Keratinocyte (primary cell): Measurements from ENCODE around the gene CMSS1. TPM values are rescaled to one million over a fixed set of nuclear protein-coding genes. Genes with fewer than 3 reads are reported as not detected.

Experiments used
- DNase-seq: peaks from one replicate; pipeline ENCODE4 v3.0.0-alpha.2; 2011; ENCODE audit warnings: low read depth, missing footprints, low spot score
- FAIRE-seq: peaks from 2 replicates; lab custom pipeline; 2011; peaks lifted over from hg19 to GRCh38; lab: Jason Lieb, UNC
- H2AFZ ChIP-seq: 2 replicates; pipeline ENCODE4 v1.6.0; 2012; ENCODE audit warnings: low read length, control low read depth, inconsistent platforms; ENCODE audit not compliant: control insufficient read depth
- H3K27ac ChIP-seq: 2 replicates; pipeline ENCODE4 v1.5.1; 2011; ENCODE audit warnings: low read length; ENCODE audit not compliant: control insufficient read depth, insufficient read depth
- H3K27me3 ChIP-seq: 3 replicates; pipeline ENCODE4 v1.6.0; 2011; ENCODE audit warnings: low read length; ENCODE audit not compliant: control insufficient read depth, insufficient read depth; ENCODE audit errors: extremely low read depth
- H3K36me3 ChIP-seq, 2 experiments: 2 replicates in 1 of 2; 3 replicates in 1 of 2; pipeline ENCODE4 v1.5.1; 2011; ENCODE audit warnings: low read length in 2 of 2, mild to moderate bottlenecking in 1 of 2; ENCODE audit not compliant: control insufficient read depth in 2 of 2, insufficient read depth in 2 of 2; ENCODE audit errors: extremely low read depth in 1 of 2
- H3K4me1 ChIP-seq: 3 replicates; pipeline ENCODE4 v1.5.1; 2011; ENCODE audit warnings: low read length; ENCODE audit not compliant: control insufficient read depth, insufficient read depth; ENCODE audit errors: extremely low read depth
- H3K4me2 ChIP-seq: 3 replicates; pipeline ENCODE4 v1.6.0; 2011; ENCODE audit warnings: low read depth, low read length; ENCODE audit not compliant: control insufficient read depth, insufficient read depth; ENCODE audit errors: extremely low read depth
- H3K4me3 ChIP-seq, 3 experiments: fragments of 200-600 bp in 1 of 3; sonication (generic) in 1 of 3; 2 replicates in 2 of 3; 3 replicates in 1 of 3; pipeline ENCODE4 v1.5.1; 2011 to 2016; ENCODE audit warnings: low read length in 3 of 3, mild to moderate bottlenecking in 3 of 3, control low read depth in 2 of 3, inconsistent platforms in 1 of 3, low read depth in 1 of 3, mixed read lengths in 1 of 3, mixed run types in 1 of 3, moderate library complexity in 1 of 3; ENCODE audit not compliant: control insufficient read depth in 2 of 3, insufficient read depth in 2 of 3; ENCODE audit errors: extremely low read depth in 1 of 3
- H3K79me2 ChIP-seq: 2 replicates; pipeline ENCODE4 v1.6.0; 2012; ENCODE audit warnings: low read length; ENCODE audit not compliant: control insufficient read depth, insufficient read depth
- H3K9ac ChIP-seq: 3 replicates; pipeline ENCODE4 v1.6.0; 2011; ENCODE audit warnings: low read length; ENCODE audit not compliant: control insufficient read depth, insufficient read depth; ENCODE audit errors: extremely low read depth
- H3K9me1 ChIP-seq: 3 replicates; pipeline ENCODE4 v1.6.0; 2011; ENCODE audit warnings: low read length; ENCODE audit not compliant: control insufficient read depth, insufficient read depth; ENCODE audit errors: extremely low read depth
- H3K9me3 ChIP-seq: 2 replicates; pipeline ENCODE4 v1.5.1; 2012; ENCODE audit warnings: low read depth, low read length; ENCODE audit not compliant: control insufficient read depth
- H4K20me1 ChIP-seq: 3 replicates; pipeline ENCODE4 v1.6.0; 2011; ENCODE audit warnings: low read length; ENCODE audit not compliant: control insufficient read depth, insufficient read depth; ENCODE audit errors: extremely low read depth
- EZH2 ChIP-seq: IDR thresholded peaks from one replicate; pipeline ENCODE4 v1.6.1; 2012; ENCODE audit warnings: inconsistent platforms, mild to moderate bottlenecking, low read length, moderate library complexity
- dilution Hi-C: fragments of 300-500 bp; cut with MboI; formaldehyde crosslinking; loops from one replicate; pipeline ENCODE4 v1.7.0; 2020; ENCODE audit warnings: low sequenced_read_pairs; ENCODE audit not compliant: extremely low pct_ligation_motif_present
- polyA plus RNA-seq, 5 experiments: library from polyadenylated mRNA; depleted of rRNA in 3 of 5; stranded (reverse) in 3 of 5; stranded (forward) in 1 of 5; unstranded in 1 of 5; fragments of >200 nt; gene quantifications; 1 replicate in 1 of 5; 2 replicates in 3 of 5; 3 replicates in 1 of 5; pipeline versions ENCODE4 v1.2.1 to v1.2.3, GENCODE V29; 2011 to 2012; ENCODE audit warnings: missing spikeins in 2 of 5, low read depth in 1 of 5, low replicate concordance in 1 of 5
- TF ChIP-seq, protein P1 (sequence below), 3 experiments: IDR thresholded peaks in 1 of 3; conservative IDR thresholded peaks in 1 of 3; optimal IDR thresholded peaks in 1 of 3; 2 replicates in 2 of 3; 3 replicates in 1 of 3; pipeline versions ENCODE3 to v1.5.1; 2011; ENCODE audit warnings: low read length in 3 of 3, mild to moderate bottlenecking in 3 of 3, moderate library complexity in 2 of 3, control low read depth in 1 of 3, inconsistent platforms in 1 of 3; ENCODE audit not compliant: insufficient read depth in 2 of 3; ENCODE audit errors: extremely low read depth in 1 of 3

CMSS1 gene
- polyA plus RNA-seq, 1 donor (not counting 4 experiments of a cell fraction or from before 2014, with no cell fraction given) = 37.2 TPM

DNA sequence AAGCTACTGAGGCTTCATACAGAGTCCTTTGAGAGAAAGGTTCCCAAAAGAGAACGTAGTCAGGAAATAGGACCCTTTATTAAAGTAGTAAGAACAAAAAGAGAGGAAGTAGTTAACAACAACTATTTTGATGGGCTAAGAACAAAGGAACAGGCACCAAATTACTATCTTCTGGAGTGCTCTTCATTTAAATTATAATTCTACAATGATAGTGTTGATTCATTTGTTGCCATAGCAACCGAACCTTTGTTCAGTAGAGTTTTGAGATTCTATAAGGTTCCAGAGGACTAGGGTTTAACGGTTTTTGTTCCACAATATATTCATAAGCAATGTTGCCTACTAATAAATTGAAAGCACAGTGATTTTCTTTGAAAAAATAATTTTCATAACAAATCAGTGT lies 78.8 kb downstream of the CMSS1 start:
- peaks cover 26% of the 10 kb centered on the region for H3K4me1 ChIP-seq
- dilution Hi-C loops = no loop called here
- peak overlapping the region; percentile 70 for H3K4me2 ChIP-seq
- peaks cover 4% of the 10 kb centered on the region for H3K79me2 ChIP-seq
- no peak overlapping the region for H3K4me3 ChIP-seq
- FAIRE-seq (no peak), DNase-seq (no peak)
- no peaks in the 10 kb centered on the region for H3K9me1 ChIP-seq
- no peaks in the 10 kb centered on the region for H3K36me3 ChIP-seq
- H2AFZ ChIP-seq = no peak overlapping the region
- H3K9me3 ChIP-seq = no peaks in the 10 kb centered on the region
- peak overlapping the region; percentile 35 for H3K9ac ChIP-seq
- H3K27ac ChIP-seq = peak overlapping the region; percentile 78
- no peak for TF ChIP-seq EZH2
- TF ChIP-seq, protein P1, sequence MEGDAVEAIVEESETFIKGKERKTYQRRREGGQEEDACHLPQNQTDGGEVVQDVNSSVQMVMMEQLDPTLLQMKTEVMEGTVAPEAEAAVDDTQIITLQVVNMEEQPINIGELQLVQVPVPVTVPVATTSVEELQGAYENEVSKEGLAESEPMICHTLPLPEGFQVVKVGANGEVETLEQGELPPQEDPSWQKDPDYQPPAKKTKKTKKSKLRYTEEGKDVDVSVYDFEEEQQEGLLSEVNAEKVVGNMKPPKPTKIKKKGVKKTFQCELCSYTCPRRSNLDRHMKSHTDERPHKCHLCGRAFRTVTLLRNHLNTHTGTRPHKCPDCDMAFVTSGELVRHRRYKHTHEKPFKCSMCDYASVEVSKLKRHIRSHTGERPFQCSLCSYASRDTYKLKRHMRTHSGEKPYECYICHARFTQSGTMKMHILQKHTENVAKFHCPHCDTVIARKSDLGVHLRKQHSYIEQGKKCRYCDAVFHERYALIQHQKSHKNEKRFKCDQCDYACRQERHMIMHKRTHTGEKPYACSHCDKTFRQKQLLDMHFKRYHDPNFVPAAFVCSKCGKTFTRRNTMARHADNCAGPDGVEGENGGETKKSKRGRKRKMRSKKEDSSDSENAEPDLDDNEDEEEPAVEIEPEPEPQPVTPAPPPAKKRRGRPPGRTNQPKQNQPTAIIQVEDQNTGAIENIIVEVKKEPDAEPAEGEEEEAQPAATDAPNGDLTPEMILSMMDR (optimal IDR thresholded peaks at IDR 0.05 in 1 of 3, IDR thresholded peaks at IDR 0.05 in 1 of 3, conservative IDR thresholded peaks at IDR 0.05 in 1 of 3; ENCODE audit: extremely low read depth in 1 of 3, insufficient read depth in 2 of 3, low read length in 3 of 3) = no peak
- no peaks in the 10 kb centered on the region for H4K20me1 ChIP-seq
- H3K27me3 ChIP-seq = no peaks in the 10 kb centered on the region

DNA sequence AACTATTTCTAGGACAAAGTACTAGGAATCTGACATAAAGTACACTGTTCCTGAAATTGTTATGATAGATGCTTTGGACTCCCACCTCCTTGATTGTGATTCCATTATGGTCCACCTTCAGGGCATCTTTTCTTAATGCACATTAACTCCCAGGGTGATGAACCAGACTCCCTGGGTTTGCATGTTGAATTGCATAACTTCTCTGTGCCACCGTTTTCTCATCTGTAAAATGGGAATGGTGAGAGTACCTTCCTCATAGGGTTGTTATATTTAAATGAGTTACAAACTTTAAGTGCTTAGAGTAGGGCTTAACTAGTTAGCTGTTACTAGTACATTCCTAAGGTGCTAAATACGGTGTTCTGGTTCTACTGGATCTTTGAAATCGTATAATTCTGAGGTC lies 81.9 kb downstream of the CMSS1 start:
- dilution Hi-C loops = no loop called here
- no peak overlapping the region for H3K4me3 ChIP-seq
- no peaks in the 10 kb centered on the region for H3K27me3 ChIP-seq
- no peak overlapping the region for H3K9ac ChIP-seq
- no peaks in the 10 kb centered on the region for H3K36me3 ChIP-seq
- H3K9me1 ChIP-seq = no peaks in the 10 kb centered on the region
- no peak for TF ChIP-seq EZH2
- TF ChIP-seq, protein P1 (optimal IDR thresholded peaks at IDR 0.05 in 1 of 3, IDR thresholded peaks at IDR 0.05 in 1 of 3, conservative IDR thresholded peaks at IDR 0.05 in 1 of 3; ENCODE audit: extremely low read depth in 1 of 3, insufficient read depth in 2 of 3, low read length in 3 of 3) = no peak
- no peaks in the 10 kb centered on the region for H3K9me3 ChIP-seq
- DNase-seq (no peak), FAIRE-seq (no peak)
- H3K4me2 ChIP-seq = no peak overlapping the region
- no peaks in the 10 kb centered on the region for H4K20me1 ChIP-seq
- no peak overlapping the region for H2AFZ ChIP-seq
- peaks cover 50% of the 10 kb centered on the region for H3K4me1 ChIP-seq
- H3K27ac ChIP-seq = no peak overlapping the region
- peaks cover 4% of the 10 kb centered on the region for H3K79me2 ChIP-seq
